Suprapubic skin (tissue), 3 donors: ENCODE data around the gene HECTD1.

Source experiments
- EP300 ChIP-seq: sonication (generic); formaldehyde crosslinking; IDR thresholded peaks from one replicate; pipeline ENCODE4 v1.6.1; 2017; ENCODE audit warnings: antibody characterized with exemption
- POLR2A ChIP-seq, 2 donors: fragments of 450-650 bp; IDR thresholded peaks; one replicate each; pipeline ENCODE4 v1.6.1; 2017; ENCODE audit warnings: antibody characterized with exemption in 2 of 2, mild to moderate bottlenecking in 2 of 2, moderate library complexity in 2 of 2
- TF ChIP-seq, protein P1 (sequence below), 2 donors: fragments of 200-600 bp in 1 of 2; fragments of 450-650 bp in 1 of 2; sonication (generic) in 1 of 2; IDR thresholded peaks; one replicate each; pipeline ENCODE4 v1.5.1; 2016 to 2019; ENCODE audit warnings: antibody characterized with exemption in 2 of 2, mild to moderate bottlenecking in 1 of 2, moderate library complexity in 1 of 2

DNA sequence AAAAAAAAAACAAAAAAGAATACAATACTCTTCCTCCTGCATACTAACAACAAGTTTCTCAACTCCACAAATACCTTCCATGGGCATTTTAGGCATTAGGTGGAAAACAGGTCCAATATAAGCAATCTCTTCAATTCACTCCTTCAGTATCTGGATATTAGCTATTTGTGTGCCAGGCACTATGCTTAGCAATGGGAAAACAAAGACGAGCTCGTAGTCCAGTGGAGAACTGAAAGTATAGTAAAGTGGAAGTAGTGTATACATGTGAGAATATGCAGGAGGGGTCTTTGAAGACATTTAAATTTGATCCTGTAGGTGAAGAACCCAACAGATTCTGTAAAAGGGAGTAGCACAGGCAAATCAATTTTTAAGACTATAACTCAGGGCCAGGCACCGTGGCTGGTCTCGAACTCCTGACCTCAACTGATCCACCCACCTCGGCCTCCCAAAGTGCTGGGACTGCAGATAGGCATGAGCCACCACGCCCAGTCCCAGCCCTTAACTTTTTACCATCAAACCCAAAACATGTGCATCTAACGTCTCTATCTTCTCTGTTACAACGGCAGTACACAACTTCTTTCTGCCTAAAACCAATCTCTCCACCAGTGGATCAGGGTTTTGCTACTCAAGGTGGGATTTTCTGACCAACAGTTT, 10.6 kb downstream of the HECTD1 start:
- TF ChIP-seq POLR2A (IDR thresholded peaks at IDR 0.05) (no peak), EP300 (no peak)
- TF ChIP-seq, protein P1, sequence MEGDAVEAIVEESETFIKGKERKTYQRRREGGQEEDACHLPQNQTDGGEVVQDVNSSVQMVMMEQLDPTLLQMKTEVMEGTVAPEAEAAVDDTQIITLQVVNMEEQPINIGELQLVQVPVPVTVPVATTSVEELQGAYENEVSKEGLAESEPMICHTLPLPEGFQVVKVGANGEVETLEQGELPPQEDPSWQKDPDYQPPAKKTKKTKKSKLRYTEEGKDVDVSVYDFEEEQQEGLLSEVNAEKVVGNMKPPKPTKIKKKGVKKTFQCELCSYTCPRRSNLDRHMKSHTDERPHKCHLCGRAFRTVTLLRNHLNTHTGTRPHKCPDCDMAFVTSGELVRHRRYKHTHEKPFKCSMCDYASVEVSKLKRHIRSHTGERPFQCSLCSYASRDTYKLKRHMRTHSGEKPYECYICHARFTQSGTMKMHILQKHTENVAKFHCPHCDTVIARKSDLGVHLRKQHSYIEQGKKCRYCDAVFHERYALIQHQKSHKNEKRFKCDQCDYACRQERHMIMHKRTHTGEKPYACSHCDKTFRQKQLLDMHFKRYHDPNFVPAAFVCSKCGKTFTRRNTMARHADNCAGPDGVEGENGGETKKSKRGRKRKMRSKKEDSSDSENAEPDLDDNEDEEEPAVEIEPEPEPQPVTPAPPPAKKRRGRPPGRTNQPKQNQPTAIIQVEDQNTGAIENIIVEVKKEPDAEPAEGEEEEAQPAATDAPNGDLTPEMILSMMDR (IDR thresholded peaks at IDR 0.05): no peak
